HG03469 (cell line): ENCODE results near the gene EGFL7.

ENCODE experiments used
- ATAC-seq: cut with Tn5 transposase; IDR thresholded peaks from one replicate; pipeline ENCODE4 v1.9.1; 2021; ENCODE audit warnings: mild to moderate bottlenecking, moderate library complexity, moderate number of reproducible peaks; ENCODE audit not compliant: unreplicated experiment

EGFL7 gene

DNA sequence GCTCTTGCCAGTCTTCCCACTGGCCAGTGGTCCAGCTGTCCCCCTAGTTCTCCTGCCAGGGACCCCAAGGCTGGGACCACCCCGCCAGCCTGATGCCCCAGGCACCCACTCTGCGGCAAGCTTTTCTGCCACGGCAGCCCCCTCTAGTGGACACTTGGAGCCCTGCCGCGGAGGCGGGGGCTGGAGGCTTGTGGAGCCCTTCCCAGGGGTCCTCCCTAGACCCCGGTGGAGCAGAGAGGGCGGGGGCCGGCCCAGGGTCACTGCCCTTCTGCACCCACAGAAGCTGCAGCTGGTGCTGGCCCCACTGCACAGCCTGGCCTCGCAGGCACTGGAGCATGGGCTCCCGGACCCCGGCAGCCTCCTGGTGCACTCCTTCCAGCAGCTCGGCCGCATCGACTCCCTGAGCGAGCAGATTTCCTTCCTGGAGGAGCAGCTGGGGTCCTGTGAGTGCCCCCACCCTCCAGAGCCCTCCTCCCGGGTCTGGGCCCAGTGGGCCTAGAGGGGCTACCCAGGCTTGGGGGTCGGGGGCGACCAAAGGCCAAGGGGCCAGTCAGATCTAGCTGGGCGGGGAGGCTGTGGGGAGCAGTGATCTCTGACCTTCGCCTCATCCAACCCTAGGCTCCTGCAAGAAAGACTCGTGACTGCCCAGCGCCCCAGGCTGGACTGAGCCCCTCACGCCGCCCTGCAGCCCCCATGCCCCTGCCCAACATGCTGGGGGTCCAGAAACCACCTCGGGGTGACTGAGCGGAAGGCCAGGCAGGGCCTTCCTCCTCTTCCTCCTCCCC, 9.1 kb downstream of the EGFL7 start:
- no peak for ATAC-seq

DNA sequence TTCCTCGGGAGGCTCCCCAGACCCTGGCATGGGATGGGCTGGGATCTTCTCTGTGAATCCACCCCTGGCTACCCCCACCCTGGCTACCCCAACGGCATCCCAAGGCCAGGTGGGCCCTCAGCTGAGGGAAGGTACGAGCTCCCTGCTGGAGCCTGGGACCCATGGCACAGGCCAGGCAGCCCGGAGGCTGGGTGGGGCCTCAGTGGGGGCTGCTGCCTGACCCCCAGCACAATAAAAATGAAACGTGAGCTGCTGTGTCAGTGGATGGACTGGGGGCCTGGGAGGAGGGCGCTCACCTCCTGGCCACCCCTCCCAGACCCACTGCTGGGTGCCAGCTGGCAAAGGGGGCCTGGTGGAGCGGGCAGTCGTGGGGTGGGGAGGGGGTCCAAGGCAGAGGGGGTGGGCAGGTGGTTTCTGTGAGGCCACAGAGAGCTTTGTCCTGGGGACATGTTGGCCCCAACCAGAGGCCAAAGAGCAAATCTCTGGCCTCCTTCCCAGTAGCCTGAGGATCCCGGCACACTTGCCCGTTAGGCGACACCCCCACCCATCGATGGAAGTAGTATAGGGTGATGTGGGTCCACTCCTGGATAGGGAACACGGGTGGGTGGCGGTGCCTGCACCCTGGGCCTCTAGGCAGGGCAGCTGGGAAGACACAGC, 9.8 kb downstream of the EGFL7 start:
- ATAC-seq, result no peak

GRCh38 chr9:136673088-136673974, 10.6 kb downstream of the EGFL7 start:
- no peak for ATAC-seq

DNA sequence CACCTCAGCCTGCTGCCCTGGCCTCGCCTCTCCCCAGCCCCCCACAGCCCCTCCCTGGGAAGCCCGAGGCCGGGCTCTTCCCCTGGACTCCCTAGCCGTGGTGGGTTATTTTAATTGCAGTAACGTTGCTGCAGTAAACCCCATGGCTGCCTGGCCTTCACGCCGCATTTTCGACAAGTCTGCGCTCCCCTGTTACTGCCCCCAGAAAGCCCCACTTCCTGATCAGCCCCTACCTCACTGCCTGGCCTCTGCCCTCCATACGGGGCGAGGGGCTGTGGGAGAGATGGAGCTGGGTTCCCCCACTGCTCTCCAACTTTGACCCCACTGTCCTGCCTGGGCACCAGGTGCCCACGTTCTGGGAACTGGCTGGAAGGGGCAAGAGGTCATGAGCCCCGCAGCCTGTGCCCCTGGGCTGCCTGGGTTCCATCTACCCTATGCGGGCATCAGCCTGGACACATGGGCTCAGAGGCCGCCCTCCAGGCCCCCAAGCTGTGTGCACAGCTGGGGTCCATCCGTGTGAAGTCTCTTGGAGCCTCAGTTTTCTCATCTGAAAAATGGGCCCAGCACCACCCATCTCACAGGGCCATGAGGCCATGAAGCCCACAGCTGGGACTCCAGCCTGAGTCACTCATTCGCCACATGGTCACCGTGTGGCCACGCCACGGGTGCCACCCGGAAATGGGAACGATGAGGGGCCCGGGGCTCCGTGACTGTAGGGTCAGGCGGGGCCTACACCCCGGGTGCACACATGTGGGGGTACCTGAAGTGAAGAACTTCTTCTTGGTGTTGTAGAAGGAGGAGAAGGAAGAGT, 11.5 kb downstream of the EGFL7 start:
- ATAC-seq, result no peak

GRCh38 chr9:136674786-136675349, 12.2 kb downstream of the EGFL7 start:
- ATAC-seq, result no peak

GRCh38 chr9:136675477-136676296, 13.0 kb downstream of the EGFL7 start:
- no peak for ATAC-seq

GRCh38 chr9:136676297-136676794, 13.6 kb downstream of the EGFL7 start:
- ATAC-seq, result no peak

DNA sequence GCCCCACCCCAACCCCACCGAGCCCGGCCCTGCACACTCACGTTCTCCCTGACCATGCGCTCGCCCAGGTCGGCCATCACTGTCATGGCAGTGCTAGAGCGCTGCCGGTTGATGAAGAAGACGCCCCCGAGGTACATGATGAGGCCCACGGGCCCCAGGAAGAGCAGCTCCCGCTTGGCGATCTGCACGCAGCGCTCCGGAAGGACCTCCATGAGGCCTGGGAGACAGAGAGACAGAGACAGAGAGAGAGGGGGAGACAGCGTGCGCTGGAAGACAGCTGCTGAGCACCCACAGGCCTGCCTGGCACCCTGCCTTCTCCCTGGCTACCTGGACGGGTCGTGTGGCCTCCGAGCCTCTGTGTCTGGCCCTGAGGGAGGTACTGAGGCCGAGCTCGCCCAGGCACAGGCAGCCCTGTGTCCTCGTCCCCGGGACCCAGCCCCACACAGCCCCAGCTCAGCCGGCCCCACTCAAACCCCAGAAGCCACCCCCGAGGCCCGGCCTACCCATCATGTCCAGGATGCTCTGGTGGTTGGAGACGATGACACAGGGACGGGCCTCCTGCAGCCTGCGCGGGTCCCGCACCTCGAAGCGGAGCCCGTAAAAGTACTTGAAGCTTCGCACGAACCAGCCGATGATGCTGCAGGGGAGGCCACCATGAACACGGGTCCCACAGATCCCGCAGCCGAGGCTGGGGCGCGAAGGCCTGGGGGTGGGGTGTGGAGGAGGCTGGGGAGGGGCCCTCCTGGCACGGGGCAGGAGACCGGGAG, 14.4 kb downstream of the EGFL7 start:
- no peak for ATAC-seq

- ATAC-seq, result no peak
Measured at GRCh38 chr9:136678034-136678433, 15.3 kb downstream of the EGFL7 start.

- no peak for ATAC-seq
Measured at GRCh38 chr9:136678624-136679023, 15.9 kb downstream of the EGFL7 start.

GRCh38 chr9:136679431-136679941, 16.8 kb downstream of the EGFL7 start:
- no peak for ATAC-seq

- ATAC-seq, result no peak
Measured at GRCh38 chr9:136681029-136681428, 18.3 kb downstream of the EGFL7 start.

DNA sequence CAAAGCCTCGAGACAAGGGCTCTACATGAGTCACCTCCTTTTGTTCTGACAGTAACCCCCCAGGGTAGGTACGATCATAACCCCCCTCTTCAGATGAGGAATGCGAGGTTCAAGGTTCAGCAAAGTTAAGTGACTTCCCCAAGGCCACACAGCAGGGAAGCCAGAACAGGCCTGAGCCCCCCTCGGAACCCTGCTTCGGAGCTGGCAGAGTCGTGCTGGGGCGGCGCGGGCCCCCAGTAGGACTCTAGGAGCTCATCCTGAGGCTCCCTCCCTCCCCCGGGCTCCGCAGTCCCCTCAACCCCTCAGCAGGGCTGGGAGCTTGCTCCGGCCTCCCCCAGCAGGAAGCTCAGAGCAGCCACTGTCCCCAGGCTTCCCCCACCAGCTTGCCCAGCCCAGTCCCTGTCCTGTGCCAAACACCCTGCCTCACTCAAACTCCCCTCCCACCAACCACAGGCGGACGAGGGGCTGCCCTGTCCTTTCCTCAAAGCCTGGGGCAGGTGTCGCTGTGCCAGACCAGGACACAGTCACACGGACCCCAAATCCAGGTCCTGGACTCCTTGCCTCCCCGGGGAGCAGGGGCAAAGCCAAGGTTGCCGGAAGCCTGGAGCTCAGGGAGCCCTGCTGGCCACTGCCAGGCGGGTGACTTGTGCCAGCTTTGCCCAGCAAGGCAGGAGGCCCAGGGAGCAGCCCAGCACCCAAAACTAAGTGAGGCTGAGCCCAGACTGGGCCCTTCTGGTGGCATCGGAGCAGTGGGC, 19.4 kb downstream of the EGFL7 start:
- no peak for ATAC-seq

GRCh38 chr9:136682710-136683109, 20.0 kb downstream of the EGFL7 start:
- no peak for ATAC-seq

GRCh38 chr9:136683173-136683745, 20.5 kb downstream of the EGFL7 start:
- ATAC-seq, result no peak

GRCh38 chr9:136683755-136684154, 21.0 kb downstream of the EGFL7 start:
- no peak for ATAC-seq

GRCh38 chr9:136684339-136684738, 21.6 kb downstream of the EGFL7 start:
- ATAC-seq, result no peak
